C4-2B (cell line): Measurements from ENCODE around the gene ZNF219.

Experiments
- H3K27ac ChIP-seq: fragments of 450-650 bp; 2 replicates; pipeline ENCODE4 v1.5.1; 2017
- ZFX ChIP-seq: fragments of 450-650 bp; IDR thresholded peaks from 2 replicates; pipeline ENCODE4 v1.6.1; 2017
- TF ChIP-seq, protein P1 (sequence below): fragments of 450-650 bp; conservative IDR thresholded peaks from 2 replicates; pipeline ENCODE4 v1.5.1; 2017; ENCODE audit warnings: mild to moderate bottlenecking

ZNF219 gene

DNA sequence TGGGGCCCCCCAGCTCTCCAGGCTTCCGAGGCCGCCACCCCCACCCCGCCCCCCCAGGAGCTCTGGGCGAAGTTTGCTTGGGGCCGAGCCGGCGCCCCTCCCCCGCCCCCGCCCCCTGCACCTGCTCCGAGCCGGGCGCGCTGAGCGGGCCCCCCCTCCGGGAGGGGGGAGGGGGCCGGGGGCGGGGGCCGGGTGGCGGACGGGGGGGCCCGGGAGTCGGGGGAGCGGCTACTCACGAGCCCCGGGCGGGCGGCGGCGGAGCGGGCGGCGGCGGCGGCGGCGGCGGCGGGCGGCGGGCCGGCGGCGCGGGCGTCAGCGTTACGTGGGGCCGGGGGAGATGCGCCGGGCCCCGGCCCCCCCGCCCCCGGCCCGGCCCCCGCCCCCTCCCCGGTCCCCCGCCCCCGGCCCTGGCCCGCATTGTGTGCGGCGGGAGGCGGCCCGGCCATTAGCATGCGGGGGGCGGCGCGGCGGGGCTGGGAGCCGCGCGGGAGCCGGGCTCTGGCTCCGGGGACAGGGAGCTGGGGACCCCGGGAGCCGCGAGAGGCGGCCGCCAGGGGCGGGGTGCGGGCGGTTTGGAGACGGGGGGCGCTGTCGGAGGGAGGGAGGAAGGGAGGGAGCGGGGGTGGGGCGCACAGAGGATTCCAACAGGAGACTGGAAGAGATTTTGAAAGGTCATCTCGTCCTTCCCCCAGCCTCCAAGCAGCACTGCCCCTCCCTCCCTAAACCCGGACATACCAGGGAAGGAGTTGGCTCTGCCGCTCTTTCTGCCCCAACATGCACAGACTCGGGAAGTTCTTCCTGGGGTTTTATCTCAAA, at the start of gene ZNF219:
TSS of gene ZNF219 (minus strand) at position 580 of the 816 bp plus-strand sequence. CDS start 5,064 bp downstream, outside the sequence.
- TF ChIP-seq, protein P1, sequence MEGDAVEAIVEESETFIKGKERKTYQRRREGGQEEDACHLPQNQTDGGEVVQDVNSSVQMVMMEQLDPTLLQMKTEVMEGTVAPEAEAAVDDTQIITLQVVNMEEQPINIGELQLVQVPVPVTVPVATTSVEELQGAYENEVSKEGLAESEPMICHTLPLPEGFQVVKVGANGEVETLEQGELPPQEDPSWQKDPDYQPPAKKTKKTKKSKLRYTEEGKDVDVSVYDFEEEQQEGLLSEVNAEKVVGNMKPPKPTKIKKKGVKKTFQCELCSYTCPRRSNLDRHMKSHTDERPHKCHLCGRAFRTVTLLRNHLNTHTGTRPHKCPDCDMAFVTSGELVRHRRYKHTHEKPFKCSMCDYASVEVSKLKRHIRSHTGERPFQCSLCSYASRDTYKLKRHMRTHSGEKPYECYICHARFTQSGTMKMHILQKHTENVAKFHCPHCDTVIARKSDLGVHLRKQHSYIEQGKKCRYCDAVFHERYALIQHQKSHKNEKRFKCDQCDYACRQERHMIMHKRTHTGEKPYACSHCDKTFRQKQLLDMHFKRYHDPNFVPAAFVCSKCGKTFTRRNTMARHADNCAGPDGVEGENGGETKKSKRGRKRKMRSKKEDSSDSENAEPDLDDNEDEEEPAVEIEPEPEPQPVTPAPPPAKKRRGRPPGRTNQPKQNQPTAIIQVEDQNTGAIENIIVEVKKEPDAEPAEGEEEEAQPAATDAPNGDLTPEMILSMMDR, result no peak
- TF ChIP-seq ZFX, result no peak
- peak within 1 kb of the TSS; percentile 72 for H3K27ac ChIP-seq

DNA sequence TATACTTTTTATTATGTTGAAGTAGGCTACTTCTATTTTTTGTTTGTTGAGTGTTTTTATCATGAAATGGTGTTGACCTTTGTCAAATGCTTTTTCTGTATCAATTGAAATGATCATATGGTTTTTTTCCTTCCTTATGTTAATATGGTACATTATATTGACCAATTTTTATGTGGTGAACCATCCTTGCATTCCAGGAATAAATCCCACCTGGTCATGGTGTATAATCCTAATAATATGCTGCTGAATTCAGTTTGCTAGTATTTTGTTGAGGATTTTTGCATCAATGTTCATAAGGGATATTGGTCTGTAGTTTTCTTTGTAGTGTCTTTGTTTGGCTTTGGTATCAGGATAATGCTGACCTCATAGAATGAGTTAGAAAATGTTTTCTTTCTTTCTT, 47.0 kb upstream of the ZNF219 start:
- H3K27ac ChIP-seq, result no peak overlapping the region
- no peak for TF ChIP-seq ZFX

DNA sequence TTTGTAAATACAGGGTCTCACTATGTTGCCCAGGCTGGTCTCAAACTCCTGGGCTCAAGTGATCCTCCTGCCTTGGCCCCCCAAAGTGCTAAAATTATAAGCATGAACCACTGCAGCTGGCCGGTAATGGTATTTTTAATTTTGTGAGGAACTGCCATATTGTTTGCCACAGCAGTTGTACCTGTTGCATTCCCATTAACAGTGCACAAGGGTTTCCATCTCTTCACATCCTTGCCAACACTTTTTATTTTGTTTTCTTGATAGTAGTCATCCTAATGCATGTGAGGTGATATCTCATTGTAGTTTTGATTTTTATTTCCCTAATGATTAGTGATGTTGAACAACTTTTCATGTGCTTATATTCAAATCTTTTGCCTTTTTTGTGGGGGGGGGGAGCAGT, 43.9 kb upstream of the ZNF219 start:
- H3K27ac ChIP-seq, result no peak overlapping the region
- no peak for TF ChIP-seq ZFX
- TF ChIP-seq, protein P1, result no peak

DNA sequence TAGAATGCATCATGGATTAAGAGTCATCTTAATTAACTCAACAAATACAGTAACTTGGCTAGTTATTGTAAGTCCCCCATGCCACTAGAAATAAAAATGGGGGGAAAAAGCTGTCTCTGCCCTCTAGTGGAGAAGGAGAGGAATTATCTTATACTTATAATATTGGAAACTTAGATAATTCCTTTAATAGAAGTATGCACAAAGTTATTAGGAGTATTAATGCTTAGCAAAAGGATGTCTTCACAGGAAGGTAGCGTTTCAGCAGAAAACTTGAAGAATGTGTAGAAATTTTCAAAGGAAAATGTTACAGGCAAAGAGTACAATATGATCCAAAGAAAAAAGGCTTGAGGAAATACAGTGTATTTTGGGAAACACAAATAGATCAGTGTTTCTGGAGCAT, 37.6 kb upstream of the ZNF219 start:
- TF ChIP-seq, protein P1, result peak; percentile 86
- TF ChIP-seq ZFX, result no peak
- no peak overlapping the region for H3K27ac ChIP-seq

DNA sequence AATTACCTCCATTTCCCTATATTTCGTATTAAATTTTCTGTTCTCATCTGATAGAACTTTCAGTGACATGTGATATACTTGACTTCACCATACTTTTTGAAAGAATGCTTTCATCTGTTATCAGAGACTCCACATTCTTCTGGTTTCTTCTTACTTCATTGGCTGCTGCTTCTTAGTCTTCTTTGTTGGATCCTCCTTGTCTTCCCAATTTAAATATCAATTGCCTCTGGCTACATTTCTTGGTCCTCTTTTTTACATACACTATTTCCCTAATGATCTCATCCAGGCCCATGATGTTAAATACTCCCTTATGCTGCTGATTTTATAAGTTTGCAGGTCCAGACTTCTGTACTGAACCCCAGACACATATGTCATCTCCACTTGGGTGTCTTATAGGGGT, 35.4 kb upstream of the ZNF219 start:
- no peak overlapping the region for H3K27ac ChIP-seq
- no peak for TF ChIP-seq ZFX
- TF ChIP-seq, protein P1, result no peak

DNA sequence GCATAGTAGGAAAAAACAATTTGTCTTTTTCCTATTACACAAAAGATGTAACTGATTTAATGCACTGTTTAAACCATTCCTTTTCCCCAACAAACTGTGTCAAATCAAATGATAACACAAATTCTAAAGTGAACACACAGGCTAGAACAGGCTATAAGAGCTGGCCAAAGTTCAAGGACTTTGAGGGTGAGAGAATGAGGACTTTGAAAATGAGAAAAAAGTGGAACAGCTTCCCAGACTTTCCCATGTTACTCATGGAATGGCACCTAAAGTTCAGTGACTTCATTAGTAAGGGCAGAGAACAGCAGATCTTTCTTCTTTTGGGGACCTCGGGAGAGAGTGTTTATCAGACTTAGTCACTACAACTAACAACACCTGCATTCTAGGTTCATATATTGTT, 25.0 kb upstream of the ZNF219 start:
- TF ChIP-seq ZFX, result no peak
- TF ChIP-seq, protein P1, result no peak

DNA sequence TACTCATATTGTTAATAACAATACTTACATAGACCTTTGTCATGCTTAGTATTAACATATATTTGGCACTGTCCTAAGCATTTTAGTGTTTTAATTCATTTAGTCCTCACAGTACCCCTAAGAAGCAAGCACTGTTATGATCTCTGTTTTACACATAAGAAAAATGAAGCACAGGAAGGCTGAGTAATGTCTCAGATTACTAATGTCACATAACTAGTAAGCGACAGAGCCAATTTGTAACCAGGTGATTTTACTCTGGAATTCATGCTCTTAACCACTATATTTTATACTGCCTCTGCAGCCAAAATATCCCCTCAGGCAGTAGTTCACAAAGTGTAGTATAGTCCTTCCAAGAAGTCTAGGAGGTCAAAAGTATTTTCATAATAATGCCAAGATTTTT, 22.7 kb upstream of the ZNF219 start:
- no peak for TF ChIP-seq ZFX
- TF ChIP-seq, protein P1, result no peak
- H3K27ac ChIP-seq, result no peak overlapping the region

More for the DNA sequence above, 25.0 kb upstream of the ZNF219 start:
- H3K27ac ChIP-seq, result no peak overlapping the region

DNA sequence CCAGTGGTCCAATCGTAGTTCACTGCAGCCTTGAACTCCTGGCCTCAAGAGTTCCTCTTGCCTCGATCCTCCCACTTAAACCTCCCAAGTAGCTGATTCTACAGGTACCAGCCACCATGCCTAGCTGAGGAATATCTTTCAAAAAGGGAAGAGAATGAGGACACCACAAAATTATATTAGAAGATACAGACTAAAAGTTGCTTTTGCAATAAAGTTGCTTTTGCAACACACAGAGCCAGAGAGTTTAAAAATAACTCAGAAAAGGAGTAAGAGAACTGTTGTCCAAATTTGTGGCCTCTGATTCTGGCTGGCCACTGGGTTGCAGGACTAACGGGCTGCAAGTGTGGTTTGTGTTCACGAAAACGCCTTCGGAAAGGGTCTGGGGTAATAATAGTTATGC, 22.2 kb upstream of the ZNF219 start:
- no peak overlapping the region for H3K27ac ChIP-seq
- TF ChIP-seq, protein P1, result no peak
- no peak for TF ChIP-seq ZFX
